ENCODE measurements around the gene CCDC85A. TPM values are rescaled to one million over a fixed set of nuclear protein-coding genes. Genes with fewer than 3 reads are reported as not detected.

Gene CCDC85A
- total and polyA plus RNA-seq, 8 donors: 0.20 to 0.62 (median 0.31) TPM

GRCh38 chr2:56267415-56267788 lies 83.6 kb downstream of the CCDC85A start:
- DNase-seq (no peak), ATAC-seq (no peak), FAIRE-seq (no peak)
- H3K27ac ChIP-seq: no peak overlapping the region
- no peaks in the 10 kb centered on the region for H3K9me3 ChIP-seq
- WGBS, 2 donors: 86 to 92% methylated on average over 3 of the region's 3 CpGs
- H3K27me3 ChIP-seq: no peaks in the 10 kb centered on the region
- intact Hi-C loops (cut with DNase I): no loop called here
- H3K36me3 ChIP-seq: no peaks in the 10 kb centered on the region
- no peaks in the 10 kb centered on the region for H3K4me1 ChIP-seq
- TF ChIP-seq CTCF (IDR thresholded peaks at IDR 0.05): no peak
- H3K4me3 ChIP-seq: no peak overlapping the region

GRCh38 chr2:56268856-56269255 lies 85.1 kb downstream of the CCDC85A start:
- FAIRE-seq: no peak
- 81 to 92% methylated on average over 2 of the region's 2 CpGs for WGBS, 2 donors
- H3K4me1 ChIP-seq: no peaks in the 10 kb centered on the region

GRCh38 chr2:56271275-56271674 lies 87.5 kb downstream of the CCDC85A start:
- ATAC-seq (no peak), FAIRE-seq (no peak), DNase-seq (no peak)
- no peak overlapping the region for H3K4me3 ChIP-seq
- no peak for TF ChIP-seq CTCF (IDR thresholded peaks at IDR 0.05)
- H3K9me3 ChIP-seq: no peaks in the 10 kb centered on the region
- WGBS, 2 donors: 71 to 75% methylated on average over 2 of the region's 2 CpGs
- intact Hi-C loops (cut with DNase I): no loop called here
- no peaks in the 10 kb centered on the region for H3K36me3 ChIP-seq
- no peaks in the 10 kb centered on the region for H3K27me3 ChIP-seq
- no peaks in the 10 kb centered on the region for H3K4me1 ChIP-seq
- H3K27ac ChIP-seq: no peak overlapping the region

More at GRCh38 chr2:56268856-56269255, 85.1 kb downstream of the CCDC85A start:
- H3K9me3 ChIP-seq: no peaks in the 10 kb centered on the region
- no peaks in the 10 kb centered on the region for H3K27me3 ChIP-seq
- TF ChIP-seq CTCF (IDR thresholded peaks at IDR 0.05): no peak
- intact Hi-C loops (cut with DNase I): no loop called here
- no peak for DNase-seq
- ATAC-seq: no peak
- H3K27ac ChIP-seq: no peak overlapping the region
- no peak overlapping the region for H3K4me3 ChIP-seq
- H3K36me3 ChIP-seq: no peaks in the 10 kb centered on the region

GRCh38 chr2:56285224-56285623 lies 101.4 kb downstream of the CCDC85A start:
- no peaks in the 10 kb centered on the region for H3K4me1 ChIP-seq
- H3K9me3 ChIP-seq: no peaks in the 10 kb centered on the region
- intact Hi-C loops (cut with DNase I): no loop called here
- no peak overlapping the region for H3K4me3 ChIP-seq
- ATAC-seq: no peak
- 81 to 88% methylated on average over 5 of the region's 5 CpGs for WGBS, 2 donors
- FAIRE-seq: peak; percentile 93
- H3K27ac ChIP-seq: no peak overlapping the region
- no peaks in the 10 kb centered on the region for H3K27me3 ChIP-seq
- H3K36me3 ChIP-seq: no peaks in the 10 kb centered on the region
- TF ChIP-seq CTCF (IDR thresholded peaks at IDR 0.05): no peak
- DNase-seq: no peak

- H3K36me3 ChIP-seq: no peaks in the 10 kb centered on the region
- intact Hi-C loops (cut with DNase I): no loop called here
- H3K27ac ChIP-seq: no peak overlapping the region
- no peaks in the 10 kb centered on the region for H3K4me1 ChIP-seq
- DNase-seq: no peak
- TF ChIP-seq CTCF (IDR thresholded peaks at IDR 0.05): no peak
- no peak for FAIRE-seq
- no peak for ATAC-seq
- H3K27me3 ChIP-seq: no peaks in the 10 kb centered on the region
- H3K9me3 ChIP-seq: no peaks in the 10 kb centered on the region
- H3K4me3 ChIP-seq: no peak overlapping the region
- WGBS, 2 donors: 77 to 83% methylated on average over 2 of the region's 2 CpGs
These were observed 103.1 kb downstream of the CCDC85A start for GRCh38 chr2:56286936-56287335.
